22Rv1 (cell line): Measurements from ENCODE around the gene ZC3H12A.

Experiments used
- ZFX ChIP-seq: fragments of 450-650 bp; IDR thresholded peaks from 2 replicates; pipeline ENCODE4 v1.6.1; 2017; ENCODE audit warnings: antibody characterized with exemption, borderline replicate concordance
- TF ChIP-seq, protein P1 (sequence below): fragments of 450-650 bp; IDR thresholded peaks from 2 replicates; pipeline ENCODE4 v1.5.1; 2017; ENCODE audit warnings: mild to moderate bottlenecking

GRCh38 chr1:37439349-37439995, 34.9 kb upstream of the ZC3H12A start:
- TF ChIP-seq, protein P1, sequence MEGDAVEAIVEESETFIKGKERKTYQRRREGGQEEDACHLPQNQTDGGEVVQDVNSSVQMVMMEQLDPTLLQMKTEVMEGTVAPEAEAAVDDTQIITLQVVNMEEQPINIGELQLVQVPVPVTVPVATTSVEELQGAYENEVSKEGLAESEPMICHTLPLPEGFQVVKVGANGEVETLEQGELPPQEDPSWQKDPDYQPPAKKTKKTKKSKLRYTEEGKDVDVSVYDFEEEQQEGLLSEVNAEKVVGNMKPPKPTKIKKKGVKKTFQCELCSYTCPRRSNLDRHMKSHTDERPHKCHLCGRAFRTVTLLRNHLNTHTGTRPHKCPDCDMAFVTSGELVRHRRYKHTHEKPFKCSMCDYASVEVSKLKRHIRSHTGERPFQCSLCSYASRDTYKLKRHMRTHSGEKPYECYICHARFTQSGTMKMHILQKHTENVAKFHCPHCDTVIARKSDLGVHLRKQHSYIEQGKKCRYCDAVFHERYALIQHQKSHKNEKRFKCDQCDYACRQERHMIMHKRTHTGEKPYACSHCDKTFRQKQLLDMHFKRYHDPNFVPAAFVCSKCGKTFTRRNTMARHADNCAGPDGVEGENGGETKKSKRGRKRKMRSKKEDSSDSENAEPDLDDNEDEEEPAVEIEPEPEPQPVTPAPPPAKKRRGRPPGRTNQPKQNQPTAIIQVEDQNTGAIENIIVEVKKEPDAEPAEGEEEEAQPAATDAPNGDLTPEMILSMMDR = no peak
- TF ChIP-seq ZFX = no peak
